A549 treated with DMSO at 1 μM for 4 hours (cell line): ENCODE data around the gene AHDC1. TPM values are rescaled to one million over a fixed set of nuclear protein-coding genes. Genes with fewer than 3 reads are reported as not detected.

Experiments
- total RNA-seq: library from RNA; stranded (reverse); fragments of 200-300 nt; extraction: Qiagen RNA extraction; gene quantifications from 5 replicates; pipeline ENCODE4 v1.2.3, GENCODE V29; 2022; ENCODE audit warnings: low read depth

Gene AHDC1
- total RNA-seq = 14.2 to 17.9 TPM (median 16.0 TPM) in 5 replicates

GRCh38 chr1:27603681-27604578 lies at the start of gene AHDC1:
AHDC1 (minus strand) TSS chr1:27604144; CDS start chr1:27552115, 52,029 bp downstream.

GRCh38 chr1:27634985-27635367 lies 31.0 kb upstream of the AHDC1 start, which contains the start of gene FGR:
FGR (minus strand) TSS chr1:27635185; CDS start chr1:27623916, 11,269 bp downstream.

GRCh38 chr1:27489973-27490741 lies 113.8 kb downstream of the AHDC1 start, which contains the start of gene WASF2:
WASF2 (minus strand) TSS chr1:27490167; CDS start chr1:27428890, 61,277 bp downstream.

Other genes starting within 250 kb of the AHDC1 start
- gene MAP3K6, start 237.2 kb downstream of the AHDC1 start, total RNA-seq = 5.9 to 11.0 TPM (median 9.1 TPM) in 5 replicates
- not detected in 5 replicates for gene FCN3, start 229.3 kb downstream of the AHDC1 start, total RNA-seq
- not detected in 5 replicates for gene CD164L2, start 220.8 kb downstream of the AHDC1 start, total RNA-seq
- 1.7 to 2.4 TPM (median 1.9 TPM) in 5 replicates for gene GPR3, start 211.5 kb downstream of the AHDC1 start, total RNA-seq
- 44.9 to 52.2 TPM (median 50.7 TPM) in 5 replicates for gene WASF2, start 114.0 kb downstream of the AHDC1 start, total RNA-seq
- gene FGR, start 31.0 kb upstream of the AHDC1 start, total RNA-seq = 0.07 TPM in 1 of 5 replicates, not detected in the others
- 10.2 to 15.1 TPM (median 12.0 TPM) in 5 replicates for gene IFI6, start 68.0 kb upstream of the AHDC1 start, total RNA-seq
- 5.2 to 6.9 TPM (median 5.6 TPM) in 5 replicates for gene FAM76A, start 121.8 kb upstream of the AHDC1 start, total RNA-seq
- gene STX12, start 169.1 kb upstream of the AHDC1 start, total RNA-seq = 7.1 to 10.7 TPM (median 8.7 TPM) in 5 replicates
- 37.9 to 42.6 TPM (median 39.4 TPM) in 5 replicates for gene PPP1R8, start 226.6 kb upstream of the AHDC1 start, total RNA-seq